ENCODE results near the gene ERBIN. TPM values are rescaled to one million over a fixed set of nuclear protein-coding genes. Genes with fewer than 3 reads are reported as not detected.
"Not testable (repeated sequence)": the region's sequence is repeated elsewhere in the genome, so short reads cannot be mapped to it uniquely, and the experiment has no call there.

ERBIN gene
- total RNA-seq, 1 donor from 2014 or later = 84.0 TPM

DNA sequence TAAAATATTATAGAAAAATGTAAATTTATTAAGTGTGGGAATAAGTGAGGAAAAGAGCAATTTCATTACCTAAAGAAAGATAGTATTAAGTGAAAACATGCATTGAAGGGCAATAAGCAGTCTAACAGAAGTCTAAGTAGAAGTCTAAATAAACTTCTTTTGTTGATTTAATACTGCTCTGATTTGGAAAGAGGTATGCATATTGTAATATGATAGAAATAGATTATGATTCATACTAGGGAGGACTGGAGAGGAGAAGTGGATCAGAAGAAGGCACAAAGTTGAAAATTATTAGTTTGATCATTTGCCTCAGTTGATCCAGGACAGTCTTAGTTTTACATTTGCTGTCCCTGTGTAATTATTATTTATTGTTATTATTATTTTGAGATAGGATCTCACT is 6.6 kb upstream of the ERBIN start:
- no peak for DNase-seq (ENCODE audit: low spot score)

DNA sequence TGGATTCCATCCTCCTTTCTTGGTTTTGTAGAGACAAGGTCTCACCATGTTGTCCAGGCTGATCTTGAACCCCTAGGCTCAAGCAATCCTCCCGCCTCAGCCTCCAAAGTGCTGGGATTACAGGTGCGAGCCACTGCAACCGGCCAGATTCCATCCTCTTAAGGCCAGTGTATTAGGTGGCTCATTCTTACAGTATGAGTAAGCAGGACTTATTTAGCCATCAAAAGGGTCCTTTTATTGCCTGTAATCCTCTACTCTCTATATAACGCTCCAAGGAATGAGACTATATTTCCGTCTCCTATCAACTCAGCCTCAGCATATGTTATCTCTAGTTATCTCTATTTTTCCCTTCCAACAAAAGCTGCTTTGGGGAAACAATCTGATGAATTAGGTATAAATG is 3.0 kb upstream of the ERBIN start:
- no peak for DNase-seq (ENCODE audit: low spot score)

DNA sequence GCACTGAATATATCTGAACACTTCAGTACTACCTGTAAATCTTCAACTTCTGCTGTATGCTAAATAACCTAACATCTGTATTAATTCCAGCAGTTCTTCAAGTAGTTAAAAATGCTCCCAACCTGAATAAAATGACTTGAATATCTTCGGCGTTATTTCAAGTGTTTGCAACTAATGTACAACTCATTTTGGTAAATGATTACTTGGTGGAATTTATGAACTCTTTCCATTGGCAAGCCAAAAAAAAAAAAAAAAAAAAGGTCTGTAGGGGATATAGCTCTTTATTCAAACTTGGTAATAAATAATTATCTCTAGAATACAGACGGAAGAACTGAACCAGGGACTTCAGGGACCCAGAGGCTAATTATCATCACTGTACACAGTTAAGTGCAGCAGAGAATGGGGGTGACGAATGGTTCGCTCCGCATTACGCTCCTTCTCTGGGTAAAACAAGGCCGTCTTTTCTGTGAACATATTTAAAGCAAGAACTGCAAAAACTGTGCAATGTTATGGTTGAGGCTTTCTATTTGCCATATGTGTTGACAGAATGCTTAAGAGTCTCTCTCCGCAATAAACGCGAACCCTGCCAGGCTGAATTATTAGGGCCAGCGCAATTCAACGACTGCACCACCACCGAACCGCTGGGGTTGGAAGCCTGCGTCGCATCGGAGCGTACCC is 1.9 kb upstream of the ERBIN start:
- DNase-seq (ENCODE audit: low spot score) = no peak

DNA sequence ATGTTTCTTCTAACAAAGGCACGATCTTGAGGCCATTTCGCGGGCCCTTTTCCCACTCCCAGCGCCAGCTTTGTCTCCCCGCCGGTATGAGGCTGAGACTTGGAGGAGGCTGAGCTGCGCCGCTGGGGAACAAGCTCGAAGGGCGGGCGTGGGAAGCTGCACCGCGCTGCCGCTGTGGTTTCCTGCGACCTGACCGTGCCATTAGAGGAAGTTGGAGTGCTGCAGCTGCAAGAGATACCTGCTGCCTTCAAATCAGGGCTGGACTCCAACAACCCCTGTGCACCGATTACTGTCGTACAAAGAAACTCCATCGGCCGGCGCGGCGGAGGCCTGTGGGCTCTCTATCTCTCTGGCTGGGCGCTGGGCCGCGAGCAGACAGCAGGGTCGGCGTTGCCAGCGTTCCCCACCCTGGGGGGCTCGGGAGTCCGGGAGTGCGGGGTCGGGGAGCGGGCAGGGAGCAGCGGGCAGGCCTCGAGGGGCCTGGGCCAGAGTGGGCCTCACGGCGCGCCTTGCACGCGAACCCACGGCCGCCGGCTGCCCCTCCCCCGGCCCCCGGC is 1.3 kb upstream of the ERBIN start:
- peak; percentile 66 for DNase-seq (ENCODE audit: low spot score)

DNA sequence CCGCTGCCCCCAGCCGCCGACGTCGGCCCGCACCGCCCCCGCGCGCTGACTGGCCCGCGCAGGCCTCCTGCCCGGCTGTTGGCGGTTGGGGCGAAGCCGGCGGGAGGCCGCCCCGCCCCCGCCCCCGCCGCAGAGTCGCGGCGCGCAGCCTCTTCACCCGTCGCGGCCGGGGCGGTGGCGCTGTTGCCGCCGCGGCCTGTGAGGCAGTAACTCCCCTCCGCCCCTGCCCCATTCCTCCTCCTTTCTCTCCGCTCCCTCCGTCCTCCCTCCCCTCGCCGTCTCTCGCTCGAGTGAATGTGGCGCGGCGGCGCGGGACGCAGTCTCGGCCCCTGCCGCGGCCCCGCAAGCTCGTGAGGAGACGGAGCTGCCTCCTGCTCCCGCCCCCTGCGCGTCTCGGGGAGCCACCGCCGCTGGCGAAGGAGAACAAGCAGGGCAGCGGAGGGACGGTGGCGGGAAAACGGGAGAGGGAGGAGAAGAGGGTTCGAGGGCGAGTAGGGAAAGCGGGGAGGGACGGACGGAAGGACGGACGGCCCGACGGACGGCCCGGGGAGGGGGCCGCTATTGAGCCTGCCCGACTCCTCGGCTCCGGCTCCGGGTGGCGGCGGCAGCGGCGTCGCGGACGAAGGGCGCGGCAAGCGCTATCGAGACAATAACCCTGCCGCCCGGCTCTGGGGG is 637 bp upstream of the ERBIN start:
- DNase-seq (ENCODE audit: low spot score) = peak; percentile 81

DNA sequence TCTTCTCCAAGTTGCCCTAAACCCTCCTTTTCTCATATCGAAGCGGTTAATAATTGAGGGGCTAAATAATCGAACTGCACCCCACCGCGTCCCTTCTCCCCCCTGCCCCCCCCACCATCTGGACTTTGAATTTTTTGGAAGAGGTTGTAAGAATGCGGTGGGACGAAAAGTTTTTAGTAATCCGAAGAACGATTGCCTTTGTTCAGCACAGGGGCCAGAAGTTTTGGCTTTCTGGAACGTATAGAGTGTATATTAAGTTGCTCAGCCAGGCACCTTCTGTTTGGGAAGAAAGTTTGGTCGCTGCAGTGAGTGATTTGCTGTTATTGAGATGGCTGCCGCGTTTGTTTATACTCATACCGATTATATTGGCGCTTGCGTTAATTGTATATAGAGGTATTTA is 518 bp downstream of the ERBIN start:
- peak; percentile 16 for DNase-seq (ENCODE audit: low spot score)

DNA sequence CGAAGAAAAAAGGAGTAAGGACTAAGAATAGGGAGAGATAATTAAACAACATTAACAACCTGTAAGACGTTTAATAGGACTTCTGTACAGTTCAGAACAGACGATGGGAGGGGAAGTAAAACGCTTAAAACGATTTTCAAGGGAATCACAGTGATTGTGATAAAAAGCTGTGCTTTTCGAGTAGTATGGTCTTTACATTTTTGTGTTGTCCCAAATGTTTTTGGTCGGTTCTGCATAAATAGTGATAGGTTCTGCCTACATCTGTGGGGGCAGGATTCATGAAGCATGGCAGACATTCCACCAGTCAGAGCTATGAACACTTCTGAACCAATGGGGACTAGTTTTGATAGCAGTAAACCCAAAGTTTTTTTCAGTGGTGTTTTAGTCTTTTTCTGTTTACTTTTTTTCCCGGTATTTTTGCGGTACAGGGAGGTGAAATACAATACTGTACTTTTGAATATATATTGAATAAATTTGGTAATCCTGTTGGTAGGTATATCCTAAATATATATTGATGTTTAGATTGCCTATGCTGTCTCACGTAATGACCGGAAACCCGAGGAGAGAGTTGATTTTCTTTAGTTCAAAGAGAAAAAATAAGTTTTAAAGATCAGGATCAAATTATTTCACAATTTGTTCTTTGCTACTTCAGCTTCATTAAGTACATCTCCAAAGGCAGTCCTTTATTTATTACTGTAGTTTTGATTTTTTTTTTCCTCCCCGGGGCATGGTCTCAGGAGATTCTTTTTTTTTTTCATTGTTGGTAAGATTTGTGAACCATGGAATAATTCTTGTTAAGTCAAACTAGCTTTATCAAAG is 1.3 kb downstream of the ERBIN start:
- DNase-seq (ENCODE audit: low spot score) = no peak

DNA sequence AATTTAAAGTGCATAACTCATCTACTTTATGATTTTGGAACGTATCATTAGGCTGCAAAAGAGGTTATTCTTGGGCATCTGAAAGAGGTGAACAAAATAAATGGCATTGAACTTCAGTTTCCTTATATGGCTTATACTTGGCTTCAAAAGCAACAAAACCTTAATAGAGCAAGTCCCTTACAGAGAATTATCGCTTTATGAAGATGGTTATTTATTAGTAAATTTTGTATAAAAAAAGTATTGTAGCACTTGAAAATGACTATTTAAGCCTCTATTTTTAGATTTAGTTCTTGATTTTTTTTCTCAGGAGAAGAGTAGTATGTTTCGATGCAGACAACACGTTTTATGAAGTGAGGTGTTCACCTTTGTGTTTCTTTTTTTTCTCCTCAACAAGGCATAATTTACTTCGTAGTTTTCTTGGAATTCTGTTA is 2.0 kb downstream of the ERBIN start:
- no peak for DNase-seq (ENCODE audit: low spot score)

DNA sequence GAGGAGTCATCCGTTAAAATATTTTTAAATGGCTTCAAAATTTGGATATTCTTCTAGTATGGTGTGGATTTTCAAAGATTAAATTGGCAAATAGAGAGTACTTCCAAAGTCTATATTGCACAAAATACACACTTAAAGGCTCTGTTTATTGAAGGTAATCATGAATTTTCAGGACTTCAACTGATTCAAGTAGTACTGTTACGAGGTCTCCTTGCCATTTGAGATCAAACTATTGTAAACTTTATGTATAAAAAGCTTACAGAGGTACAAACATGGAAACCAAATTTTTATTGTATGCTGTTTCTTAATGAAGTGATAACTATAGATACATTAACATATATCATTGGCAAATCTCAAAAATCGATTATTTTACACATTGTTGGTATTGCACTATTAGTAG is 2.5 kb downstream of the ERBIN start:
- no peak for DNase-seq (ENCODE audit: low spot score)

DNA sequence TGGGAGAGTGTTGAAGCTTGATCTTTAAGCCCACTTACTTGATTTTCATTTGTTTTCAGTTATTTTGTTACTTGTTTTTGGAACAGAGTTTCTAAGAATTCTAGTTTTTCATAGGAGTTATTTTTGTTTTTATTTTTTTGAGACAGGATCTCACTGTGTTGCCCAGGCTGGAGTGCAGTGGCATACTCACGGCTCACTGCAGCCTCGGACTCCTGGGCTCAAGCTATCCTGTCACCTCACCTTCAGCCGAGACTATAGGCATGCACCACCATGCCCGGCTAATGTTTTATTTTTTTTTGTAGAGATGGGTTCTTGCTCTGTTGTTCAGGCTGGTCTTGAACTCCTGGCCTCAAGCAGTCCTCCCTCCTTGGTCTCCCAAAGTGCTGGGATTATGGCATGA is 6.3 kb downstream of the ERBIN start:
- DNase-seq (ENCODE audit: low spot score) = no peak

DNA sequence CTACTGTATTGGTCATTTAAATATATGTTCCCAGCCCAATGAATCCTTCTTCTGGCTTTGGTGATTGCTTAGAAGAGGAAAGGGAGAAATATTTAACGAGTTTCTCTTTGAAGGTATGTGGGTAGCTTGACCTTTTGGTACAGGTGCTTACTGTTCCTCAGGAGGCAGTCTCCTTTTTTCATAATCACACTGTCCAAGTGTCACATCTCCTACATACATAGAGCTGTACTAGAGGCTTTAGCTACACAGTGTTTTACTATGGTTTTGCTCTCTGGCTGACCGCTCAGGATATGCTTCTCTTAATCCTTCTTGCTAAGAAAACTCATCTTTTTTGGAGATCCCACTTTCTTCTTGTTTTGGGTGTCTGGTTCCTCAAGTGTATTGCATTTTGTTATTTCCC is 6.9 kb downstream of the ERBIN start:
- no peak for DNase-seq (ENCODE audit: low spot score)

DNA sequence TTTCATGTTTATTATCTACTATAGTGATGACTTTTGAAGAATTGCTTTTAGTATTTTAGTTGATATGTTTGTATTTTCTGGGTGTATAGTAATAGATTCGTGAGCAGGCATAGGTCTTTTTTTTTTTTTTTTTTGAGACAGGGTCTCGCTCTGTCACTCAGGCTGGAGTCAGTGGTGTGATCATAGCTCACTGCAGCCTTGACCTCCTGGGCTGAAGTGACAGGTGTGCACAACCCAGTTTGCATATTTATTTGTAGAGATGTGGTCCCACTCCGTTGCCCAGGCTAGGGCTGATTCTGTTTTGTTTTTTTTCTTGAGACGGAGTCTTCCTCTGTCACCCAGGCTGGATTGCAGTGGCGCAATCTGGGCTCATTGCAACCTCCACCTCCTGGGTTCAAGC is 11.9 kb downstream of the ERBIN start:
- DNase-seq (ENCODE audit: low spot score) = no peak

DNA sequence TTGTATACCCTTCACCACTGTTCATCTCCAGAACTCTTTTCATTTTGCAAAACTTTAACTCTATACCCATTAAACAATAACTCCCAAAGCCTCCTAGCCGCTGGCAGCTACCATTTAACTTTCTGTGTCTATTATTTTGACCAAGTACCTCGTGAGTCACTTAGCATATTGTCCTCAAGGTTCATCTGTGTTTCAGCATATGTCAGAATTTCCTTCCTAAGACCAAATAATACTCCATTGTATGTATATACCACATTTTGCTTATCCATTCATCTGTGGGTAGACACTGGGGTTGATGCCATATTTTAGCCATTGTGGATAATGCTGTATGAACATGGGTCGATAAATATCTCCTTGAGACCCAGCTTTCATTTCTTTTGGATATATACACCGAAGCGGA is 17.4 kb downstream of the ERBIN start:
- DNase-seq (ENCODE audit: low spot score) = no peak

DNA sequence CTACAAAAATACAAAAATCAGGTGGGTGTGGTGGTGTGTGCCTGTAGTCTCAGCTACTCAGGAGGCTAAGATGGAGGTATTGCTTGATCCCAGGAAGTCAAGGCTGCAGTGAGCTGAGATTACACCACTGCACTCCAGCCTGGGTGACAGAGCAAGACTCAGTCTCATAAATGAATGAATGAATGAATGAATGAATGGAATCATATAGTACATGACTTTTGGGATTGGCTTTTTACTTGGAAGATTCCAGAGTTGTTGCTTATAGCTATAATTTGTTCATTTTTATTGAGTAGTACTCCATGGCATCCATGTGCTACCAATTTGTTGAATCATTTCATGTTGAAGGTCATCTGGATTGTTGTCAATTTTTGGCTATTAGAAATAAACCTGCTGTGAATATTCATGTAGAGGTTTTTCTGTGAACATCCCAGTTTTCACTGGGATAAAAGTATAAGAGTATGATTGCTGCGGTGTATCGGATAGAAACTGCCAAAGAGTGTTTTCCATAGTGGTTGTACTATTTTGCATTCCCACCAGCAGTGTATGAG is 19.9 kb downstream of the ERBIN start:
- DNase-seq (ENCODE audit: low spot score) = no peak

DNA sequence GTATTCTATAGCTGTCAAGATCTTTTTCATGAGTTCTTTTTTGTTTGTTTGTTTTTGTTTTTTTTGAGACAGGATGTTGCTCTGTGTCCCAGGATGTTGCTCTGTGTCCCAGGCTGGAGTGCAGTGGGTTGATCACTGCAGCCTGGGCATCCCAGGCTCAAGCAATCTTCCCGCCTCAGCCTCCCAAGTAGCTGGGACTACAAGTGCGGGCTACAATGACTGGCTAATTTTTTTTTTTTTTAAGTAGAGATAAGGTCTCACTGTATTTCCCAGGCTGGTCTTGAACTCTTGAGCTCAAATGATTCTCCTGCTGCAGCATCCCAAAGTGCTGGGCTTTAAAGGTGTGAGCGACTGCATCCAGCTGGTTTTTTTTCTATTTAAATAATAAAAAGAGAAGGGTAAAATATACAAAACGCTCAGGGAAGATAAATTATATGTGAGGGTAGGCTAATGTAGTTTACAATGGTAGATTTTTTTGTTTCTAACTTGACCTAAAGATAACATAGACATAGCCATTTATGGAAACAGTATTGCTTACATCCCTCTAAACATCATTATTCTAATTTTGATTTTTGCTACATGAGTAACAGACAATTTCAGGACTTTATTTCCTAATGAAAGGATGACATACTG is 21.9 kb downstream of the ERBIN start:
- no peak for DNase-seq (ENCODE audit: low spot score)

DNA sequence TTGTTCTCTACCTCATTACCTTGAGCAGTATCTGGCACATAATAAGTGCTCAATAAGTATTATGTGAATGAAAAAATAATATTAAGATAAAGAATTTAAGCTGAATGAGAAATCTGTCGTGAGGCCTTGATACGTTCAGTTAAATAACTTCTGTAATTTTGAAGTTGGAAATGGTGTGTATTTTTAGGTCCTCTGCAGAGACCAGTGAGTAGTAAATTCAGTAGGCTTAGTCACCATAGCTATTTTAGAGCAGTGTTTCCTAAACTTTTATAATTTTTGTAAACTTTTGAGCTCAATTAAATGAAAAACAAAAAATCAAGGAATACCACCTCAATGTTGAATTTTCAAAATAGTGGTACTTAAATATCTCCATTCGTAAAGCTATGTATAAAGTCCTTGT is 25.0 kb downstream of the ERBIN start:
- DNase-seq (ENCODE audit: low spot score) = no peak

DNA sequence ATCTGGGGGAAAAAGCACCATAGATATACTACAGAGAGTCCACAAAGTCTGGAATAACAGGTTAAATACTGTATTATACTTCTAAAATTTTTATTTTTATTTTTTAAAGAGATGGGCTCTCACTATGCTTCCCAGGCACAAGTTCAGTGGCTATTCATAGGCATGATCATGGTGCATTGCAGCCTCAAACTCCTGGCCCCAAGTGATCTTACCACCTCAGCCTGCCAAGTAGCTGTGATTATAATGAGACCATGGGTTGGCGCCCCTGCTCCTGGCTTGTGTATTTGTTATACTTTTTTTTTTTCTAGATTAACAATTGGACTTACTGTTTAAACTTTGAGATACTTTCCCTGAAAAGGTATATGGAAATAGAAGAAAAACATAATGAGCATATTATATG is 25.9 kb downstream of the ERBIN start:
- DNase-seq (ENCODE audit: low spot score) = no peak

DNA sequence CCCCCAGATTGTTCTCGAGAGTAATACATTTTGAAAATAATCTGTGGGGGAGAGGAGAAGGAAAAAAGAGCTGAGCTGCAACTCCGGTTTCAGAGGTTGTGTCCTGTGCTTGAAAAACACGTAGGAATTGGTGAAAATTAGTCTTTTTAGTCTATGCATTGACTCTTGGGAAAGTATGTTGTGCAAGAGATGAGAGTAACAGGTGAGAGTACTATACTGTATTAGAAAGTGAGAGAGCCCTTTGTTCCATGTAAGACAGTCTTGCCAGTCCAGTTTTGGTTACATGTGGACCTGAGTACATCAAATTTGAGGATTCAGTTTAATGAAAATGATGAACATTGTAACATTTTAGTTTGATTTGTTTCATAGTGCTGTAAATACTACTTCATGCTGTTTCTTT is 27.8 kb downstream of the ERBIN start:
- DNase-seq (ENCODE audit: low spot score) = no peak

DNA sequence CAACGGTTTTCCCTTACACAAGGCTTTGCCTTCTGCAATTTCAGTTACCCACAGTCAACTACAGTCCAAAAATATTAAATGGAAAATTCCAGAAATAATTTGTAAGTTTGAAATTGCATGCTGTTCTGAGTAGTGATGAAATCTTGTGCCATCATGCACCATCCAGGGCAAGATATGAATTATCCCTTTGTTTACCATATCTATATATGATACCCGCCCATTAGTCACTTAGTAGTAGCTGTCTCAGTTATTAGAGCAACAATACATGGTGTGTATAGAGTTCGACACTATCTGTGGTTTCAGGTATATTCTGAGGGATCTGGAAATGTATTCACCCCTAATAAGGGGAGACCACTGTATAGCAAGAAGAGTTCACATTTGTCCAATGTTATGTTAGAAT is 29.4 kb downstream of the ERBIN start:
- no peak for DNase-seq (ENCODE audit: low spot score)

DNA sequence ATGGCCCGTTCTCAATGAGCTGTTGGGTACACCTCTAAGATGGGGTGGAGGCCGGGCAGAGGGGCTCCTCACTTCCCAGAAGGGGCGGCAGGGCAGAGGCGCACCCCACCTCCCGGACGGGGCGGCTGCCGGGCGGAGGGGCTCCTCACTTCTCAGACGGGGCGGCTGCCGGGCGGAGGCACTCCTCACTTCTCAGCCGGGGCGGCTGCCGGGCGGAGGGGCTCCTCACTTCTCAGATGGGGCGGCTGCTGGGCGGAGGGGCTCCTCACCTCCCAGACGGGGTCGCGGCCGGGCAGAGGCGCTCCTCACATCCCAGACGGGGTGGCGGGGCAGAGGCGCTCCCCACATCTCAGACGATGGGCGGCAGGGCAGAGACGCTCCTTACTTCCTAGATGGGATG is 31.3 kb downstream of the ERBIN start:
- not testable (repeated sequence) for DNase-seq (ENCODE audit: low spot score)

DNA sequence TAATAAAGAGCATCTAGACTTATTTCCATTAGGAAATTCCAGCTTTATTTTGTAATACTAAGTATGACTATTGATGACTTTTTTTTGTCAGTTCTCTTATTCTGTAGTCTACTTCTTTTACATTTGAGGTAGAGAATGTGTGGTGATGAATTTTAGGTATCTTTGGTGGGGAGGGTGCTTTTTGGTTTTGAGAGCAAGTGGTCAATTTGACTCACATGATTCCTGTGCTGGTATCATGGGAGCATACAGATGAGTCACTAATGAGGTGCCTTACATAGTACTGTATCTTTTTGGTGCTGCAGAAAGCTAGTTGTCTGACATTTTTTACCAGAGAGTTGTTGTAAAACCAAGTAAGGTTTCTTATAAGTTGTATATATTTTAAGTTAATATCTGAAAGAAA is 35.3 kb downstream of the ERBIN start:
- DNase-seq (ENCODE audit: low spot score) = no peak

Data from mucosa of gallbladder (tissue), 1 donor.